Measurements from ENCODE around the gene TADA2B. TPM values are rescaled to one million over a fixed set of nuclear protein-coding genes. Genes with fewer than 3 reads are reported as not detected.

TADA2B gene
- total and polyA plus RNA-seq, 2 experiments from 2014 or later: 3.6 to 11.4 TPM

DNA sequence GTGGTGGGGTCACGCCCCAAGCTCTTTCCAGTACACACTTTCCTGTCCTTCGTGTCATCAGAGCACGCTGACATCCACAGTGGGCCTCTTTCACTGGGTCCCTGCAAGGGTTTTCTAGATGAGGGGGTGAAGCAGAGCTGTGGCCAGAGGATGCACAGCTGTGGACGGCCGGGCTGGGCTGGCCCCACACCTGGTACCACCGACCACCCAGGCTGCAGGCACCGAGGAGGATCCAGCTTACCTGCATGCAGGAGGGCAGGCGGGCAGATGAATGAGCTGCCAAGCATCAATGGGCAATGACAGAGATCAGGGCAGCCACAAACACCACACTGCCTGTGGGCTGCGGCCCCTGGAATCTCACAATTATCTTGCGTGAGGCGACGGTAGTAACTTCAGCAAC, 34.2 kb downstream of the TADA2B start:
- no peaks in the 10 kb centered on the region for H3K9me2 ChIP-seq (ENCODE audit: insufficient read depth)
- H3K36me3 Mint-ChIP-seq (ENCODE audit: low read depth): no peaks in the 10 kb centered on the region
- DNase-seq (ENCODE audit: low spot score) (no peak), ATAC-seq (no peak)
- no peaks in the 10 kb centered on the region for H3K79me2 ChIP-seq (replicated peaks; ENCODE audit: insufficient read depth)
- H3K4me2 ChIP-seq: no peak overlapping the region
- H3K4me3 Mint-ChIP-seq: no peak overlapping the region
- H2AFZ ChIP-seq: no peak overlapping the region
- no peaks in the 10 kb centered on the region for H4K20me1 ChIP-seq (replicated peaks; ENCODE audit: insufficient read depth)
- no peak overlapping the region for H3K27ac Mint-ChIP-seq
- H3K9me3 Mint-ChIP-seq: peaks cover 6% of the 10 kb centered on the region
- H3K27ac ChIP-seq (ENCODE audit: low read depth): no peak overlapping the region
- no peaks in the 10 kb centered on the region for H3K36me3 ChIP-seq (ENCODE audit: insufficient read depth)
- no peak overlapping the region for H3K4me3 ChIP-seq
- no peaks in the 10 kb centered on the region for H3K4me1 ChIP-seq (ENCODE audit: insufficient read depth)
- H3F3A ChIP-seq (replicated peaks; ENCODE audit: low read depth): no peaks in the 10 kb centered on the region
- peaks cover 9% of the 10 kb centered on the region for H3K27me3 Mint-ChIP-seq (ENCODE audit: insufficient read depth, low read depth, poor library complexity)
- H3K27me3 ChIP-seq (ENCODE audit: insufficient read depth): peaks cover 7% of the 10 kb centered on the region; the same call in 1 of the 2 replicates
- TF ChIP-seq, protein P1, sequence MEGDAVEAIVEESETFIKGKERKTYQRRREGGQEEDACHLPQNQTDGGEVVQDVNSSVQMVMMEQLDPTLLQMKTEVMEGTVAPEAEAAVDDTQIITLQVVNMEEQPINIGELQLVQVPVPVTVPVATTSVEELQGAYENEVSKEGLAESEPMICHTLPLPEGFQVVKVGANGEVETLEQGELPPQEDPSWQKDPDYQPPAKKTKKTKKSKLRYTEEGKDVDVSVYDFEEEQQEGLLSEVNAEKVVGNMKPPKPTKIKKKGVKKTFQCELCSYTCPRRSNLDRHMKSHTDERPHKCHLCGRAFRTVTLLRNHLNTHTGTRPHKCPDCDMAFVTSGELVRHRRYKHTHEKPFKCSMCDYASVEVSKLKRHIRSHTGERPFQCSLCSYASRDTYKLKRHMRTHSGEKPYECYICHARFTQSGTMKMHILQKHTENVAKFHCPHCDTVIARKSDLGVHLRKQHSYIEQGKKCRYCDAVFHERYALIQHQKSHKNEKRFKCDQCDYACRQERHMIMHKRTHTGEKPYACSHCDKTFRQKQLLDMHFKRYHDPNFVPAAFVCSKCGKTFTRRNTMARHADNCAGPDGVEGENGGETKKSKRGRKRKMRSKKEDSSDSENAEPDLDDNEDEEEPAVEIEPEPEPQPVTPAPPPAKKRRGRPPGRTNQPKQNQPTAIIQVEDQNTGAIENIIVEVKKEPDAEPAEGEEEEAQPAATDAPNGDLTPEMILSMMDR (conservative IDR thresholded peaks at IDR 0.05; ENCODE audit: low read depth in 2 of 2): no peak
- TF ChIP-seq EZH2 (IDR thresholded peaks at IDR 0.05; ENCODE audit: low read depth, unreplicated experiment) (no peak), ZNF462 (CRISPR knock-in tag; IDR thresholded peaks at IDR 0.05) (no peak), ZNF331 (CRISPR knock-in tag; IDR thresholded peaks at IDR 0.05; ENCODE audit: low read depth) (no peak), EZH2phosphoT487 (IDR thresholded peaks at IDR 0.05; ENCODE audit: unreplicated experiment) (no peak)
- no peaks in the 10 kb centered on the region for H3K4me1 Mint-ChIP-seq

Measured in GM23338 (cell line).